Liver (tissue), 9 donors: ENCODE results near the gene DRAP1. TPM values are rescaled to one million over a fixed set of nuclear protein-coding genes. Genes with fewer than 3 reads are reported as not detected.

Experiments used
- DNase-seq: peaks from one replicate; pipeline ENCODE4 v3.0.0-alpha.2; 2017; ENCODE audit warnings: low spot score
- H3K27ac ChIP-seq, 2 donors: one replicate each; pipeline ENCODE4 v1.7.0; 2013; ENCODE audit warnings: inconsistent platforms in 2 of 2, low read length in 2 of 2, control low read depth in 1 of 2, low read depth in 1 of 2, mild to moderate bottlenecking in 1 of 2
- H3K27me3 ChIP-seq, 4 donors: one replicate each; pipeline versions ENCODE4 v1.6.1 to v1.7.0; 2013; ENCODE audit warnings: low read length in 3 of 4, inconsistent platforms in 1 of 4, mild to moderate bottlenecking in 1 of 4, moderate library complexity in 1 of 4; ENCODE audit not compliant: control insufficient read depth in 4 of 4, insufficient read depth in 4 of 4
- H3K36me3 ChIP-seq, 4 donors: one replicate each; pipeline versions ENCODE4 v1.6.1 to v1.7.0; 2013; ENCODE audit warnings: low read length in 3 of 4, mild to moderate bottlenecking in 3 of 4, low read depth in 1 of 4, moderate library complexity in 1 of 4; ENCODE audit not compliant: control insufficient read depth in 4 of 4, insufficient read depth in 3 of 4
- H3K4me1 ChIP-seq, 4 donors: one replicate each; pipeline versions ENCODE4 v1.6.1 to v1.7.0; 2013; ENCODE audit warnings: low read length in 3 of 4, mild to moderate bottlenecking in 3 of 4, moderate library complexity in 1 of 4; ENCODE audit not compliant: control insufficient read depth in 4 of 4, insufficient read depth in 4 of 4
- H3K4me3 ChIP-seq, 3 donors: one replicate each; pipeline versions ENCODE4 v1.6.1 to v1.7.0; 2013; ENCODE audit warnings: low read length in 3 of 3, control low read depth in 1 of 3, low read depth in 1 of 3, mild to moderate bottlenecking in 1 of 3
- H3K9ac ChIP-seq, 2 donors: one replicate each; pipeline ENCODE4 v1.7.0; 2013; ENCODE audit warnings: low read length in 2 of 2, mild to moderate bottlenecking in 2 of 2, moderate library complexity in 2 of 2, control low read depth in 1 of 2, low read depth in 1 of 2
- H3K9me3 ChIP-seq, 4 donors: one replicate each; pipeline versions ENCODE4 v1.6.1 to v1.7.0; 2013; ENCODE audit warnings: low read length in 3 of 4; ENCODE audit not compliant: control insufficient read depth in 4 of 4
- ATF3 ChIP-seq: IDR thresholded peaks from 2 replicates; pipeline ENCODE4 v1.6.1; 2016; ENCODE audit warnings: antibody characterized with exemption
- CTCF ChIP-seq: fragments of 150-350 bp; IDR thresholded peaks from 2 replicates; pipeline ENCODE4 v1.5.1; 2017; ENCODE audit warnings: improper control_type of control experiment, low read depth, low read length; ENCODE audit not compliant: missing input control
- EGR1 ChIP-seq, 2 donors: IDR thresholded peaks; 2 replicates each; pipeline ENCODE4 v1.6.1; 2016 to 2018; ENCODE audit warnings: antibody characterized with exemption in 2 of 2, low read depth in 2 of 2
- FOXA1 ChIP-seq: IDR thresholded peaks from 2 replicates; pipeline ENCODE4 v1.6.1; 2016; ENCODE audit warnings: antibody characterized with exemption
- FOXA2 ChIP-seq: IDR thresholded peaks from 2 replicates; pipeline ENCODE4 v1.6.1; 2016; ENCODE audit warnings: antibody characterized with exemption
- GABPA ChIP-seq, 2 donors: IDR thresholded peaks in 1 of 2; conservative IDR thresholded peaks in 1 of 2; 2 replicates each; pipeline ENCODE4 v1.6.1; 2016; ENCODE audit warnings: antibody characterized with exemption in 2 of 2, mild to moderate bottlenecking in 1 of 2, moderate library complexity in 1 of 2
- HNF4A ChIP-seq, 2 donors: conservative IDR thresholded peaks; 2 replicates each; pipeline ENCODE4 v1.6.1; 2016; ENCODE audit warnings: antibody characterized with exemption in 2 of 2, mild to moderate bottlenecking in 2 of 2
- HNF4G ChIP-seq: IDR thresholded peaks from 2 replicates; pipeline ENCODE4 v1.6.1; 2016; ENCODE audit warnings: antibody characterized with exemption
- NR2F2 ChIP-seq: IDR thresholded peaks from 2 replicates; pipeline ENCODE4 v1.6.1; 2016; ENCODE audit warnings: antibody characterized with exemption
- RAD21 ChIP-seq, 2 donors: IDR thresholded peaks; 2 replicates each; pipeline ENCODE4 v1.6.1; 2016; ENCODE audit warnings: antibody characterized with exemption in 2 of 2, mild to moderate bottlenecking in 2 of 2
- REST ChIP-seq: IDR thresholded peaks from 2 replicates; pipeline ENCODE4 v1.6.1; 2016; ENCODE audit warnings: antibody characterized with exemption, mild to moderate bottlenecking
- RXRA ChIP-seq, 2 donors: IDR thresholded peaks; 2 replicates each; pipeline ENCODE4 v1.6.1; 2017 to 2018; ENCODE audit warnings: antibody characterized with exemption in 2 of 2, mild to moderate bottlenecking in 1 of 2
- SP1 ChIP-seq: IDR thresholded peaks from 2 replicates; pipeline ENCODE4 v1.6.1; 2018; ENCODE audit warnings: antibody characterized with exemption, mild to moderate bottlenecking
- TAF1 ChIP-seq: conservative IDR thresholded peaks from 2 replicates; pipeline ENCODE4 v1.6.1; 2016; ENCODE audit warnings: antibody characterized with exemption, mild to moderate bottlenecking
- WGBS: extraction: QIAGEN DNeasy Blood & Tissue Kit; methylation state at CpG from one replicate; pipeline ENCODE4 v1.1.7; 2013; 5-methylcytosine and 5-hydroxymethylcytosine counted together
- polyA plus RNA-seq, 2 donors: library from polyadenylated mRNA; stranded (reverse) in 1 of 2; unstranded in 1 of 2; fragments of 200-250 nt in 1 of 2; fragments of >200 nt in 1 of 2; fragmentation: Nextera tagmentation in 1 of 2; extraction: Ambion mirVana in 1 of 2; gene quantifications; one replicate each; pipeline versions ENCODE4 v1.2.1 to v1.2.3, GENCODE V29; 2013 to 2015
- total RNA-seq, 2 donors: library from RNA; depleted of rRNA; stranded (reverse); fragments of >200 nt; gene quantifications; one replicate each; pipeline ENCODE4 v1.2.3, GENCODE V29; 2014
- TF ChIP-seq, protein P1 (sequence below): IDR thresholded peaks from 2 replicates; pipeline ENCODE4 v1.6.1; 2016; ENCODE audit warnings: antibody characterized with exemption
- TF ChIP-seq, protein P2 (sequence below): IDR thresholded peaks from 2 replicates; pipeline ENCODE4 v1.6.1; 2016; ENCODE audit warnings: antibody characterized with exemption
- donor health status: healthy.
- donor health status: healthy.
- donor health status: healthy.
- donor health status: healthy.
- donor health status: healthy.

The DRAP1 gene
- total and polyA plus RNA-seq, 4 donors = 18.1 to 57.3 (median 42.3) TPM

GRCh38 chr11:65958774-65959420 is 39.7 kb downstream of the DRAP1 start:
- Histone ChIP-seq H3K36me3 (peaks cover 0 to 1% (median 0%) of the 10 kb centered on the region in 4 donors), H3K4me1 (peaks cover 5 to 21% (median 18%) of the 10 kb centered on the region in 4 donors), H3K9ac (no peak overlapping the region), H3K9me3 (no peaks in the 10 kb centered on the region), H3K4me3 (no peak overlapping the region), H3K27ac (no peak overlapping the region), H3K27me3 (no peaks in the 10 kb centered on the region)
- TF ChIP-seq, protein P1, sequence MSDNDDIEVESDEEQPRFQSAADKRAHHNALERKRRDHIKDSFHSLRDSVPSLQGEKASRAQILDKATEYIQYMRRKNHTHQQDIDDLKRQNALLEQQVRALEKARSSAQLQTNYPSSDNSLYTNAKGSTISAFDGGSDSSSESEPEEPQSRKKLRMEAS = no peak
- TF ChIP-seq NR2F2 (no peak), GABPA (IDR thresholded peaks at IDR 0.05 in 1 of 2, conservative IDR thresholded peaks at IDR 0.05 in 1 of 2) (no peak), REST (no peak), CTCF (no peak), RXRA (IDR thresholded peaks at IDR 0.05) (no peak), RAD21 (IDR thresholded peaks at IDR 0.05) (no peak), SP1 (no peak), ATF3 (no peak), EGR1 (IDR thresholded peaks at IDR 0.05; ENCODE audit: low read depth in 2 of 2) (no peak), FOXA2 (no peak), HNF4G (no peak), FOXA1 (no peak), TAF1 (no peak), HNF4A (conservative IDR thresholded peaks at IDR 0.05) (no peak)
- TF ChIP-seq, protein P2, sequence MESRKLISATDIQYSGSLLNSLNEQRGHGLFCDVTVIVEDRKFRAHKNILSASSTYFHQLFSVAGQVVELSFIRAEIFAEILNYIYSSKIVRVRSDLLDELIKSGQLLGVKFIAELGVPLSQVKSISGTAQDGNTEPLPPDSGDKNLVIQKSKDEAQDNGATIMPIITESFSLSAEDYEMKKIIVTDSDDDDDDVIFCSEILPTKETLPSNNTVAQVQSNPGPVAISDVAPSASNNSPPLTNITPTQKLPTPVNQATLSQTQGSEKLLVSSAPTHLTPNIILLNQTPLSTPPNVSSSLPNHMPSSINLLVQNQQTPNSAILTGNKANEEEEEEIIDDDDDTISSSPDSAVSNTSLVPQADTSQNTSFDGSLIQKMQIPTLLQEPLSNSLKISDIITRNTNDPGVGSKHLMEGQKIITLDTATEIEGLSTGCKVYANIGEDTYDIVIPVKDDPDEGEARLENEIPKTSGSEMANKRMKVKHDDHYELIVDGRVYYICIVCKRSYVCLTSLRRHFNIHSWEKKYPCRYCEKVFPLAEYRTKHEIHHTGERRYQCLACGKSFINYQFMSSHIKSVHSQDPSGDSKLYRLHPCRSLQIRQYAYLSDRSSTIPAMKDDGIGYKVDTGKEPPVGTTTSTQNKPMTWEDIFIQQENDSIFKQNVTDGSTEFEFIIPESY = no peak
- 90% methylated on average over 17 of the region's 17 CpGs for WGBS
- DNase-seq = no peak
